K562 (cell line): Measurements from ENCODE around the gene CCSER2. TPM values are rescaled to one million over a fixed set of nuclear protein-coding genes. Genes with fewer than 3 reads are reported as not detected.

Source experiments
- CC2D1A ChIP-seq: fragments of 450-650 bp; IDR thresholded peaks from 2 replicates; pipeline ENCODE4 v1.6.1; 2017; ENCODE audit warnings: mild to moderate bottlenecking
- HDAC8 ChIP-seq: fragments of 450-650 bp; IDR thresholded peaks from 2 replicates; pipeline ENCODE4 v1.6.1; 2016; ENCODE audit warnings: mild to moderate bottlenecking, missing genetic modification characterization, moderate library complexity, missing compliant biosample characterization
- HOMEZ ChIP-seq: fragments of 250-450 bp; sonication (Bioruptor Pico); IDR thresholded peaks from 2 replicates; pipeline ENCODE4 v1.4.0; 2020; ENCODE audit warnings: mild to moderate bottlenecking, moderate library complexity
- MTF1 ChIP-seq: fragments of 250-450 bp; sonication (Bioruptor Pico); IDR thresholded peaks from 2 replicates; pipeline ENCODE4 v1.9.0; 2021; ENCODE audit warnings: moderate library complexity, mild to moderate bottlenecking, inconsistent platforms, borderline replicate concordance
- PHF20 ChIP-seq: fragments of 450-650 bp; IDR thresholded peaks from 2 replicates; pipeline ENCODE4 v1.6.1; 2018; ENCODE audit not compliant: partially characterized antibody
- RNF219 ChIP-seq: fragments of 250-450 bp; sonication (Bioruptor Pico); IDR thresholded peaks from 2 replicates; pipeline ENCODE4 v1.5.0; 2022; ENCODE audit warnings: mild to moderate bottlenecking
- SREBF1 ChIP-seq: fragments of 150-350 bp; IDR thresholded peaks from 2 replicates; pipeline ENCODE4 v1.6.1; 2014; ENCODE audit warnings: antibody characterized with exemption, low read depth, low read length, borderline replicate concordance
- TAF1 ChIP-seq: IDR thresholded peaks from 2 replicates; pipeline ENCODE4 v1.6.1; 2011; ENCODE audit warnings: mild to moderate bottlenecking, low read length, moderate library complexity; ENCODE audit not compliant: insufficient read depth, control insufficient read depth, severe bottlenecking; ENCODE audit errors: extremely low read depth
- VEZF1 ChIP-seq: fragments of 200-800 bp; sonication (Bioruptor generic); IDR thresholded peaks from 2 replicates; pipeline ENCODE4 v1.6.1; 2017; ENCODE audit warnings: missing genetic modification characterization, missing compliant biosample characterization
- WHSC1 ChIP-seq: IDR thresholded peaks from one replicate; pipeline ENCODE4 v1.6.1; 2012; ENCODE audit warnings: low read length, control low read depth, inconsistent platforms
- YBX1 ChIP-seq: fragments of 450-650 bp; IDR thresholded peaks from 2 replicates; pipeline ENCODE4 v1.7.1; 2016; ENCODE audit warnings: mild to moderate bottlenecking
- ZNF583 ChIP-seq: fragments of 250-450 bp; sonication (Bioruptor Pico); IDR thresholded peaks from 2 replicates; pipeline ENCODE4 v1.4.0; 2020
- ZNF696 ChIP-seq: fragments of 250-450 bp; sonication (Bioruptor Pico); conservative IDR thresholded peaks from 2 replicates; pipeline ENCODE4 v1.4.0; 2020; ENCODE audit warnings: mild to moderate bottlenecking, moderate library complexity
- polyA plus RNA-seq, 8 experiments: library from polyadenylated mRNA; depleted of rRNA in 4 of 8; stranded (reverse) in 5 of 8; unstranded in 3 of 8; fragments of >200 nt; fragmentation: Nextera tagmentation in 2 of 8; fragmentation: Illumina TruSeq in 1 of 8; extraction: Ambion mirVana in 2 of 8; extraction: Trizol in 1 of 8; gene quantifications; 2 replicates each; pipeline versions ENCODE4 v1.2.1 to v1.2.3, GENCODE V29; 2011 to 2014; ENCODE audit warnings: inconsistent platforms in 1 of 8, missing spikeins in 1 of 8
- total RNA-seq, 7 experiments: library from RNA; depleted of rRNA in 6 of 7; stranded (reverse); fragments of >200 nt in 6 of 7; fragmentation: Illumina TruSeq in 2 of 7; extraction: Trizol in 2 of 7; gene quantifications; 2 replicates each; pipeline versions ENCODE4 v1.2.1 to v1.2.3, GENCODE V29; 2011 to 2021; ENCODE audit warnings: low replicate concordance in 1 of 7
- TF ChIP-seq, protein P1 (sequence below), 2 experiments: IDR thresholded peaks; 2 replicates each; pipeline ENCODE4 v1.6.1; 2011; ENCODE audit warnings: borderline replicate concordance in 1 of 2, control low read depth in 1 of 2, low read depth in 1 of 2, low read length in 1 of 2, mild to moderate bottlenecking in 1 of 2, mixed read lengths in 1 of 2, moderate library complexity in 1 of 2; ENCODE audit not compliant: insufficient read depth in 1 of 2, insufficient read length in 1 of 2, poor library complexity in 1 of 2, severe bottlenecking in 1 of 2; ENCODE audit errors: extremely low read depth in 1 of 2
- TF ChIP-seq, protein P2 (sequence below): fragments of 450-650 bp; IDR thresholded peaks from 2 replicates; pipeline ENCODE4 v1.6.1; 2017; ENCODE audit warnings: antibody characterized with exemption, mild to moderate bottlenecking

Gene CCSER2
- total and polyA plus RNA-seq, 9 of the 15 experiments (the other 6 are each of a cell fraction or from before 2014, with no cell fraction given) = 2.7 to 15.1 (median 9.7) TPM

DNA sequence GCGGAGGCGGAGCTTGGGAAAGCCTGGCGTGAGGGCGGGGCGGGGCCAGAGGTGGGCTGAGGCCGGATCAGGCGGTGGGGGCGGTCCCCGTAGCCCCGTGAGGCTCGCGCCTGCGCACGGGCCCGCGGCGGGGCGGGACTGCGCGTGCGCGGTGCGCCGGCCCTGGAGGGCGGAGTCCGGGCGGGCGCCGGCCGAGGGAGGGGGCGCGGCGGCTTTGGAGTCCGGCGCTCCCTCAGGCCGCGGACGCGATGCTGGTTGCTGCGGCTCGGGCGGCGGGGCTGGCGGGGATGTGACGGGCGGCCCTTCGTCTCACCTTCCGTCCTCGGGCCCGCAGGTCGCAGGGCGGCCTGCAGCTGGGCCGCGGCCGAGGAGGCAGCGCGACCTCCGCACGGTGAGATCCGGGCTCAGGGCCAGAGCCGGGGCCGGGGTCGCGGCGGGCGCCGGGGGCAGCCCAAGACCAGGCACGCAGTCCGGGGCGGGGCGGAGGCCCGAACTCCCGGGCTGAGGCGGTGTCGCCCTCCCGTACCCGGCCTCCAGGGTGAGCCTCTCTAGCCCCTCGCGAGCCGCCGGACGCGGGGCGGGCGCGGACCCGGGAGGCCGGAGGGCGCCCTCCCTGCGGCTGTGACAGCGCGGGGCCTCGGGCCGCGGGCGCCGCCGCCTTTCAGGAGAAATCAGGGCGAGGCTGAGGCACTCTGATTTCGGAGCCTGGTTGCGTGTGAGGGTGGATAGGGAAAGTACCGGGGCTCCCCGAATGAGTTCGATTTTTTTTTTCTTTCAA, at the start of gene CCSER2 (continued):
- TF ChIP-seq HOMEZ = no peak
- TF ChIP-seq MTF1 (CRISPR knock-in tag) = no peak
- TF ChIP-seq WHSC1 = no peak
- TF ChIP-seq ZNF696 (CRISPR knock-in tag) = no peak
- peak; percentile 68; the same call in 1 of the 2 replicates for TF ChIP-seq HDAC8 (tag)
- TF ChIP-seq, protein P1, sequence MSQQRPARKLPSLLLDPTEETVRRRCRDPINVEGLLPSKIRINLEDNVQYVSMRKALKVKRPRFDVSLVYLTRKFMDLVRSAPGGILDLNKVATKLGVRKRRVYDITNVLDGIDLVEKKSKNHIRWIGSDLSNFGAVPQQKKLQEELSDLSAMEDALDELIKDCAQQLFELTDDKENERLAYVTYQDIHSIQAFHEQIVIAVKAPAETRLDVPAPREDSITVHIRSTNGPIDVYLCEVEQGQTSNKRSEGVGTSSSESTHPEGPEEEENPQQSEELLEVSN (IDR thresholded peaks at IDR 0.05; ENCODE audit: borderline replicate concordance in 1 of 2, extremely low read depth in 1 of 2, insufficient read depth in 1 of 2, insufficient read length in 1 of 2, low read depth in 1 of 2, low read length in 1 of 2, poor library complexity in 1 of 2, severe bottlenecking in 1 of 2) = peak; percentile 24 to 35
- TF ChIP-seq, protein P2, sequence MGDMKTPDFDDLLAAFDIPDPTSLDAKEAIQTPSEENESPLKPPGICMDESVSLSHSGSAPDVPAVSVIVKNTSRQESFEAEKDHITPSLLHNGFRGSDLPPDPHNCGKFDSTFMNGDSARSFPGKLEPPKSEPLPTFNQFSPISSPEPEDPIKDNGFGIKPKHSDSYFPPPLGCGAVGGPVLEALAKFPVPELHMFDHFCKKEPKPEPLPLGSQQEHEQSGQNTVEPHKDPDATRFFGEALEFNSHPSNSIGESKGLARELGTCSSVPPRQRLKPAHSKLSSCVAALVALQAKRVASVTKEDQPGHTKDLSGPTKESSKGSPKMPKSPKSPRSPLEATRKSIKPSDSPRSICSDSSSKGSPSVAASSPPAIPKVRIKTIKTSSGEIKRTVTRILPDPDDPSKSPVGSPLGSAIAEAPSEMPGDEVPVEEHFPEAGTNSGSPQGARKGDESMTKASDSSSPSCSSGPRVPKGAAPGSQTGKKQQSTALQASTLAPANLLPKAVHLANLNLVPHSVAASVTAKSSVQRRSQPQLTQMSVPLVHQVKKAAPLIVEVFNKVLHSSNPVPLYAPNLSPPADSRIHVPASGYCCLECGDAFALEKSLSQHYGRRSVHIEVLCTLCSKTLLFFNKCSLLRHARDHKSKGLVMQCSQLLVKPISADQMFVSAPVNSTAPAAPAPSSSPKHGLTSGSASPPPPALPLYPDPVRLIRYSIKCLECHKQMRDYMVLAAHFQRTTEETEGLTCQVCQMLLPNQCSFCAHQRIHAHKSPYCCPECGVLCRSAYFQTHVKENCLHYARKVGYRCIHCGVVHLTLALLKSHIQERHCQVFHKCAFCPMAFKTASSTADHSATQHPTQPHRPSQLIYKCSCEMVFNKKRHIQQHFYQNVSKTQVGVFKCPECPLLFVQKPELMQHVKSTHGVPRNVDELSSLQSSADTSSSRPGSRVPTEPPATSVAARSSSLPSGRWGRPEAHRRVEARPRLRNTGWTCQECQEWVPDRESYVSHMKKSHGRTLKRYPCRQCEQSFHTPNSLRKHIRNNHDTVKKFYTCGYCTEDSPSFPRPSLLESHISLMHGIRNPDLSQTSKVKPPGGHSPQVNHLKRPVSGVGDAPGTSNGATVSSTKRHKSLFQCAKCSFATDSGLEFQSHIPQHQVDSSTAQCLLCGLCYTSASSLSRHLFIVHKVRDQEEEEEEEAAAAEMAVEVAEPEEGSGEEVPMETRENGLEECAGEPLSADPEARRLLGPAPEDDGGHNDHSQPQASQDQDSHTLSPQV = peak; percentile 38; the same call in 1 of the 2 replicates
- no peak for TF ChIP-seq YBX1
- no peak for TF ChIP-seq PHF20
- peak; percentile 91 for TF ChIP-seq VEZF1 (CRISPR knock-in tag)
- no peak for TF ChIP-seq RNF219 (CRISPR knock-in tag)
- TF ChIP-seq TAF1 = peak; percentile 10
- no peak for TF ChIP-seq CC2D1A
- TF ChIP-seq SREBF1 = no peak
- no peak for TF ChIP-seq ZNF583 (CRISPR knock-in tag)
